ENCODE results near the gene OSBPL8. TPM values are rescaled to one million over a fixed set of nuclear protein-coding genes. Genes with fewer than 3 reads are reported as not detected.
A peak's percentile ranks its signal among the peaks of the same experiment; 100 is the strongest.

The OSBPL8 gene
- total and polyA plus RNA-seq, 4 donors = 6.9 to 32.5 (median 22.9) TPM

GRCh38 chr12:76587428-76588178, 28.0 kb upstream of the OSBPL8 start:
- Histone ChIP-seq H3K9me3 (ENCODE audit: control insufficient read depth in 4 of 4, low read length in 3 of 4) (no peaks in the 10 kb centered on the region), H3K36me3 (ENCODE audit: control insufficient read depth in 4 of 4, insufficient read depth in 3 of 4, low read depth in 1 of 4, low read length in 3 of 4) (no peaks in the 10 kb centered on the region), H3K9ac (ENCODE audit: low read depth in 1 of 2, low read length in 2 of 2) (no peak overlapping the region), H3K4me3 (ENCODE audit: low read depth in 1 of 3, low read length in 3 of 3) (no peak overlapping the region), H3K27me3 (ENCODE audit: control insufficient read depth in 4 of 4, insufficient read depth in 4 of 4, low read length in 3 of 4) (no peaks in the 10 kb centered on the region), H3K4me1 (ENCODE audit: control insufficient read depth in 4 of 4, insufficient read depth in 4 of 4, low read length in 3 of 4) (no peaks in the 10 kb centered on the region), H3K27ac (ENCODE audit: low read depth in 1 of 2, low read length in 2 of 2) (no peak overlapping the region)
- DNase-seq (ENCODE audit: low spot score) = no peak
- TF ChIP-seq, protein P1, sequence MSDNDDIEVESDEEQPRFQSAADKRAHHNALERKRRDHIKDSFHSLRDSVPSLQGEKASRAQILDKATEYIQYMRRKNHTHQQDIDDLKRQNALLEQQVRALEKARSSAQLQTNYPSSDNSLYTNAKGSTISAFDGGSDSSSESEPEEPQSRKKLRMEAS (IDR thresholded peaks at IDR 0.05) = no peak
- TF ChIP-seq, protein P2, sequence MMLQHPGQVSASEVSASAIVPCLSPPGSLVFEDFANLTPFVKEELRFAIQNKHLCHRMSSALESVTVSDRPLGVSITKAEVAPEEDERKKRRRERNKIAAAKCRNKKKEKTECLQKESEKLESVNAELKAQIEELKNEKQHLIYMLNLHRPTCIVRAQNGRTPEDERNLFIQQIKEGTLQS (IDR thresholded peaks at IDR 0.05) = no peak
- no peak for TF ChIP-seq SP1 (IDR thresholded peaks at IDR 0.05)
- WGBS = 76% methylated on average over 3 of the region's 3 CpGs

GRCh38 chr12:76586764-76587395, 27.3 kb upstream of the OSBPL8 start:
- Histone ChIP-seq H3K4me1 (ENCODE audit: control insufficient read depth in 4 of 4, insufficient read depth in 4 of 4, low read length in 3 of 4) (no peaks in the 10 kb centered on the region), H3K27ac (ENCODE audit: low read depth in 1 of 2, low read length in 2 of 2) (no peak overlapping the region), H3K9me3 (ENCODE audit: control insufficient read depth in 4 of 4, low read length in 3 of 4) (no peaks in the 10 kb centered on the region), H3K9ac (ENCODE audit: low read depth in 1 of 2, low read length in 2 of 2) (no peak overlapping the region), H3K4me3 (ENCODE audit: low read depth in 1 of 3, low read length in 3 of 3) (no peak overlapping the region), H3K36me3 (ENCODE audit: control insufficient read depth in 4 of 4, insufficient read depth in 3 of 4, low read depth in 1 of 4, low read length in 3 of 4) (no peaks in the 10 kb centered on the region), H3K27me3 (ENCODE audit: control insufficient read depth in 4 of 4, insufficient read depth in 4 of 4, low read length in 3 of 4) (no peaks in the 10 kb centered on the region)
- 58% methylated on average over 3 of the region's 3 CpGs for WGBS
- no peak for DNase-seq (ENCODE audit: low spot score)
- TF ChIP-seq RAD21 (IDR thresholded peaks at IDR 0.05) = peak; percentile 91 to 94
- peak; percentile 70 for TF ChIP-seq CTCF (IDR thresholded peaks at IDR 0.05; ENCODE audit: low read depth, low read length, missing input control)
- no peak for TF ChIP-seq HNF4A (conservative IDR thresholded peaks at IDR 0.05)

GRCh38 chr12:76583301-76583700, 23.7 kb upstream of the OSBPL8 start:
- H3K9ac ChIP-seq (ENCODE audit: low read depth in 1 of 2, low read length in 2 of 2) = no peak overlapping the region
- H3K27ac ChIP-seq (ENCODE audit: low read depth in 1 of 2, low read length in 2 of 2) = no peak overlapping the region
- H3K4me3 ChIP-seq (ENCODE audit: low read depth in 1 of 3, low read length in 3 of 3) = no peak overlapping the region
- no peaks in the 10 kb centered on the region for H3K4me1 ChIP-seq (ENCODE audit: control insufficient read depth in 4 of 4, insufficient read depth in 4 of 4, low read length in 3 of 4)
- 84% methylated on average over 3 of the region's 3 CpGs for WGBS
- DNase-seq (ENCODE audit: low spot score) = no peak
- no peaks in the 10 kb centered on the region for H3K27me3 ChIP-seq (ENCODE audit: control insufficient read depth in 4 of 4, insufficient read depth in 4 of 4, low read length in 3 of 4)
- no peaks in the 10 kb centered on the region for H3K9me3 ChIP-seq (ENCODE audit: control insufficient read depth in 4 of 4, low read length in 3 of 4)
- no peaks in the 10 kb centered on the region for H3K36me3 ChIP-seq (ENCODE audit: control insufficient read depth in 4 of 4, insufficient read depth in 3 of 4, low read depth in 1 of 4, low read length in 3 of 4)
- no peak for TF ChIP-seq NR2F2 (IDR thresholded peaks at IDR 0.05)
- no peak for TF ChIP-seq CTCF (IDR thresholded peaks at IDR 0.05; ENCODE audit: low read depth, low read length, missing input control)
- TF ChIP-seq, protein P3, sequence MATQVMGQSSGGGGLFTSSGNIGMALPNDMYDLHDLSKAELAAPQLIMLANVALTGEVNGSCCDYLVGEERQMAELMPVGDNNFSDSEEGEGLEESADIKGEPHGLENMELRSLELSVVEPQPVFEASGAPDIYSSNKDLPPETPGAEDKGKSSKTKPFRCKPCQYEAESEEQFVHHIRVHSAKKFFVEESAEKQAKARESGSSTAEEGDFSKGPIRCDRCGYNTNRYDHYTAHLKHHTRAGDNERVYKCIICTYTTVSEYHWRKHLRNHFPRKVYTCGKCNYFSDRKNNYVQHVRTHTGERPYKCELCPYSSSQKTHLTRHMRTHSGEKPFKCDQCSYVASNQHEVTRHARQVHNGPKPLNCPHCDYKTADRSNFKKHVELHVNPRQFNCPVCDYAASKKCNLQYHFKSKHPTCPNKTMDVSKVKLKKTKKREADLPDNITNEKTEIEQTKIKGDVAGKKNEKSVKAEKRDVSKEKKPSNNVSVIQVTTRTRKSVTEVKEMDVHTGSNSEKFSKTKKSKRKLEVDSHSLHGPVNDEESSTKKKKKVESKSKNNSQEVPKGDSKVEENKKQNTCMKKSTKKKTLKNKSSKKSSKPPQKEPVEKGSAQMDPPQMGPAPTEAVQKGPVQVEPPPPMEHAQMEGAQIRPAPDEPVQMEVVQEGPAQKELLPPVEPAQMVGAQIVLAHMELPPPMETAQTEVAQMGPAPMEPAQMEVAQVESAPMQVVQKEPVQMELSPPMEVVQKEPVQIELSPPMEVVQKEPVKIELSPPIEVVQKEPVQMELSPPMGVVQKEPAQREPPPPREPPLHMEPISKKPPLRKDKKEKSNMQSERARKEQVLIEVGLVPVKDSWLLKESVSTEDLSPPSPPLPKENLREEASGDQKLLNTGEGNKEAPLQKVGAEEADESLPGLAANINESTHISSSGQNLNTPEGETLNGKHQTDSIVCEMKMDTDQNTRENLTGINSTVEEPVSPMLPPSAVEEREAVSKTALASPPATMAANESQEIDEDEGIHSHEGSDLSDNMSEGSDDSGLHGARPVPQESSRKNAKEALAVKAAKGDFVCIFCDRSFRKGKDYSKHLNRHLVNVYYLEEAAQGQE (IDR thresholded peaks at IDR 0.05) = no peak
- TF ChIP-seq SP1 (IDR thresholded peaks at IDR 0.05) = no peak
- TF ChIP-seq, protein P2 (IDR thresholded peaks at IDR 0.05) = no peak
- TF ChIP-seq YY1 (IDR thresholded peaks at IDR 0.05) = no peak
- TF ChIP-seq GABPA (IDR thresholded peaks at IDR 0.05 in 1 of 2, conservative IDR thresholded peaks at IDR 0.05 in 1 of 2) = no peak
- no peak for TF ChIP-seq FOXA2 (IDR thresholded peaks at IDR 0.05)
- TF ChIP-seq RXRA (IDR thresholded peaks at IDR 0.05) = no peak
- TF ChIP-seq ZBTB33 (IDR thresholded peaks at IDR 0.05) = no peak

All from liver (tissue), 9 donors.